Measurements from ENCODE around the gene PAX8.
"Not testable (repeated sequence)": the region's sequence is repeated elsewhere in the genome, so short reads cannot be mapped to it uniquely, and the experiment has no call there.

Gene PAX8

DNA sequence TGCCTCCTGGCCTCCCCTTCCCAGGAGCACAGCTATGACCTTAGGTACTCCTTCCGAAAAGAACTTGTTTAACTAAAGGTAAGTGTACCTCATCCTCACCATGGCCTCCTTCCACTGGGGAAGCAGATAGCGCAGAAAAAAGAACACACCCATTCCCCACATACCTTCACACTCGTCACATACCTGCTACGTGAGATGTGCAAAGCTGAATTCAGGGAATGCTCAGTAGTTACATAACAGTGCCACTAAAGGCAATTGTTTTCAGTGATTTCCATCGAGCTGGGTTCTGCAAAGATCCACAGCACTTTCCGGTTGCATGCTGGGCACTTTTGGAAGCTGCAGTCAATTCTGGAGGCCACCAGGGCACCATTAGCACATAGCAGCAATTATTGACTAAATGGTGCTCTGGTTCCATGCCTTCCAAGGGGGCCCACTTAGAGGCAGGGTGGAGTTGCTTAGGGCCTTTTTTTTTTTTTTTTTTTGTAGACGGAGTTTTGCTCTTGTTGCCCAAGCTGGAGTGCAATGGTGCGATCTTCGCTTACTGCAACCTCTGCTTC, 41.0 kb downstream of the PAX8 start:
- WGBS, 2 experiments: 88% methylated on average over 9 of the region's 9 CpGs
- Histone ChIP-seq H3K27ac (ENCODE audit: insufficient read depth, low read depth, low read length, poor library complexity, severe bottlenecking) (no peak overlapping the region), H3K4me1 (ENCODE audit: control insufficient read depth, insufficient read depth, low read length) (peaks cover 5% of the 10 kb centered on the region), H3K4me3 (ENCODE audit: insufficient read depth, low read depth, low read length) (no peak overlapping the region), H3K36me3 (ENCODE audit: control insufficient read depth, insufficient read depth, low read length) (no peaks in the 10 kb centered on the region), H3K9me3 (ENCODE audit: control insufficient read depth, low read length) (no peaks in the 10 kb centered on the region), H3K27me3 (ENCODE audit: control insufficient read depth, insufficient read depth, low read length, poor library complexity, severe bottlenecking) (no peaks in the 10 kb centered on the region)

DNA sequence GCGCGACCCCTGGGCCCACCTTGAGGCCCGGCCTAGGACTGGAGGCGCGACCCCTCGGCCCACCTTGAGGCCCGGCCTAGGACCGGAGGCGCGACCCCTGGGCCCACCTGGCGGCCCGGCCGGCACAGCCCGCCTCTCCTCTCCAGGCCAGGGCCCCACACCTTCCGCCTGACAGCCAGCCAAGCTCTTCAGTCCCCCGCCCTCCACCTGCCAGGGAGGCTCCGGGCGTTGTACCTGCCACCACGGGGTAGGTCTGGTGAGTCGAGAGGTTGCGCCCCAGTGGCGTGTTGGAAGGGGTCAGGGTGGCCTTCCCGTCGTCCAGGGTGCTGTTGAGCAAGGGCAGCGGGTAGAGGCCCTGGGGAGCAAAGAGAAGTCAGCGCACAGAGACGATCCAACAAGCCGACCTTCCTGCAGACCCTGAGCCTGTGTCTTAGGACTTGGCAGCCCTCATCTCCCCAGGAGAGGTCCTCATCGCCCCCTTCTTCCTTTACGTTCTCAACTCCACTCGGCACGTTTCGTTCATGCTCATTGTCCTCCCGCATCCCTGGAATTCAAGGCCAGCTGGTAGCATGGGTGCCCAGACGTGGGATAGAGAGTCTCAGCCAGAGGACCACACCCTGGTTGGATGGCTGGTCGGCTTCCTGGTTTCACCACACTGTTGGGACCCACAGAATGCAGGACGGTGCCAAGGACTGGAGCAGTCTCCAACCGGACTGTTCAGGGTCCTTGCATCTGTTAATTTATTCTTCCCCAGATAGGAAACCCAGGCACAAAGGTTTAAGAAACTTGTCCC, 42.2 kb downstream of the PAX8 start:
- peaks cover 5% of the 10 kb centered on the region for H3K4me1 ChIP-seq (ENCODE audit: control insufficient read depth, insufficient read depth, low read length)
- no peaks in the 10 kb centered on the region for H3K36me3 ChIP-seq (ENCODE audit: control insufficient read depth, insufficient read depth, low read length)
- no peak overlapping the region for H3K4me3 ChIP-seq (ENCODE audit: insufficient read depth, low read depth, low read length)
- H3K27ac ChIP-seq (ENCODE audit: insufficient read depth, low read depth, low read length, poor library complexity, severe bottlenecking): no peak overlapping the region
- H3K9me3 ChIP-seq (ENCODE audit: control insufficient read depth, low read length): no peaks in the 10 kb centered on the region
- WGBS, 2 experiments: 92 to 93% methylated on average over 38 of the region's 38 CpGs
- no peaks in the 10 kb centered on the region for H3K27me3 ChIP-seq (ENCODE audit: control insufficient read depth, insufficient read depth, low read length, poor library complexity, severe bottlenecking)

GRCh38 chr2:113235347-113236226, 43.1 kb downstream of the PAX8 start:
- not testable (repeated sequence) for H3K36me3 ChIP-seq (ENCODE audit: control insufficient read depth, insufficient read depth, low read length); H3K27me3 ChIP-seq (ENCODE audit: control insufficient read depth, insufficient read depth, low read length, poor library complexity, severe bottlenecking); H3K9me3 ChIP-seq (ENCODE audit: control insufficient read depth, low read length); H3K27ac ChIP-seq (ENCODE audit: insufficient read depth, low read depth, low read length, poor library complexity, severe bottlenecking); H3K4me1 ChIP-seq (ENCODE audit: control insufficient read depth, insufficient read depth, low read length)
- peak overlapping the region; percentile 39 for H3K4me3 ChIP-seq (ENCODE audit: insufficient read depth, low read depth, low read length)
- WGBS, 2 experiments: 70 to 76% methylated on average over 74 of the region's 74 CpGs

GRCh38 chr2:113234721-113235346, 43.9 kb downstream of the PAX8 start:
- Histone ChIP-seq H3K9me3 (ENCODE audit: control insufficient read depth, low read length) (no peaks in the 10 kb centered on the region), H3K27me3 (ENCODE audit: control insufficient read depth, insufficient read depth, low read length, poor library complexity, severe bottlenecking) (no peaks in the 10 kb centered on the region), H3K27ac (ENCODE audit: insufficient read depth, low read depth, low read length, poor library complexity, severe bottlenecking) (no peak overlapping the region), H3K36me3 (ENCODE audit: control insufficient read depth, insufficient read depth, low read length) (no peaks in the 10 kb centered on the region), H3K4me1 (ENCODE audit: control insufficient read depth, insufficient read depth, low read length) (peaks cover 3% of the 10 kb centered on the region), H3K4me3 (ENCODE audit: insufficient read depth, low read depth, low read length) (peak overlapping the region; percentile 39)
- WGBS, 2 experiments: 89% methylated on average over 16 of the region's 16 CpGs

- no peak overlapping the region for H3K4me3 ChIP-seq (ENCODE audit: insufficient read depth, low read depth, low read length)
- H3K9me3 ChIP-seq (ENCODE audit: control insufficient read depth, low read length): no peaks in the 10 kb centered on the region
- H3K36me3 ChIP-seq (ENCODE audit: control insufficient read depth, insufficient read depth, low read length): no peaks in the 10 kb centered on the region
- no peaks in the 10 kb centered on the region for H3K27me3 ChIP-seq (ENCODE audit: control insufficient read depth, insufficient read depth, low read length, poor library complexity, severe bottlenecking)
- no peaks in the 10 kb centered on the region for H3K4me1 ChIP-seq (ENCODE audit: control insufficient read depth, insufficient read depth, low read length)
- WGBS, 2 experiments: 90 to 95% methylated on average over 7 to 9 of the region's 9 CpGs
- H3K27ac ChIP-seq (ENCODE audit: insufficient read depth, low read depth, low read length, poor library complexity, severe bottlenecking): no peak overlapping the region
Observed at GRCh38 chr2:113233593-113234550, 44.8 kb downstream of the PAX8 start.

- H3K9me3 ChIP-seq (ENCODE audit: control insufficient read depth, low read length): no peaks in the 10 kb centered on the region
- 88 to 92% methylated on average over 6 of the region's 6 CpGs for WGBS, 2 experiments
- H3K27me3 ChIP-seq (ENCODE audit: control insufficient read depth, insufficient read depth, low read length, poor library complexity, severe bottlenecking): no peaks in the 10 kb centered on the region
- H3K4me3 ChIP-seq (ENCODE audit: insufficient read depth, low read depth, low read length): no peak overlapping the region
- H3K36me3 ChIP-seq (ENCODE audit: control insufficient read depth, insufficient read depth, low read length): no peaks in the 10 kb centered on the region
- H3K27ac ChIP-seq (ENCODE audit: insufficient read depth, low read depth, low read length, poor library complexity, severe bottlenecking): no peak overlapping the region
- no peaks in the 10 kb centered on the region for H3K4me1 ChIP-seq (ENCODE audit: control insufficient read depth, insufficient read depth, low read length)
Observed at GRCh38 chr2:113232740-113233139, 46.0 kb downstream of the PAX8 start.

DNA sequence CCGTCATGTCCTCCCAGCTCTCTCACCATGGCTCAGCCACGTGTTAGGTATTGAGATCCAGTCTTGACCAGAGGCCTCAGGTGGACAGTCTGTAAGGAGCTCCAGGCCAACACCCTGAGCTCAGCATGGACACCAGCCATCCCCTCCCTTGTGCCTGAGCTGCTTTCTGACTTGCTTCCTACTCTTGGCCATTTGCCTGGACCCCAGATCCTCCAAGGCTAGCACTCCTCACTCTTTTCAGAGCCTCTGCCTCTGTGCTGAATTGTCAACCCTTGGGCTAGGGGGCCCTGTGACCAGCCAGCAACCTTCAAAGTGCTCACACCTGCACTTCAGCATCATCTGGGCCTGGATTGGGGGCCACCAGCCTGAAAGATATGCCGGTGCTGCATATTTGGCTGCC, 46.6 kb downstream of the PAX8 start:
- Histone ChIP-seq H3K4me1 (ENCODE audit: control insufficient read depth, insufficient read depth, low read length) (no peaks in the 10 kb centered on the region), H3K36me3 (ENCODE audit: control insufficient read depth, insufficient read depth, low read length) (no peaks in the 10 kb centered on the region), H3K9me3 (ENCODE audit: control insufficient read depth, low read length) (no peaks in the 10 kb centered on the region), H3K27ac (ENCODE audit: insufficient read depth, low read depth, low read length, poor library complexity, severe bottlenecking) (no peak overlapping the region), H3K27me3 (ENCODE audit: control insufficient read depth, insufficient read depth, low read length, poor library complexity, severe bottlenecking) (no peaks in the 10 kb centered on the region), H3K4me3 (ENCODE audit: insufficient read depth, low read depth, low read length) (no peak overlapping the region)
- 93 to 98% methylated on average over 3 of the region's 3 CpGs for WGBS, 2 experiments

- Histone ChIP-seq H3K4me1 (ENCODE audit: control insufficient read depth, insufficient read depth, low read length) (peaks cover 5% of the 10 kb centered on the region), H3K9me3 (ENCODE audit: control insufficient read depth, low read length) (no peaks in the 10 kb centered on the region), H3K4me3 (ENCODE audit: insufficient read depth, low read depth, low read length) (no peak overlapping the region), H3K27ac (ENCODE audit: insufficient read depth, low read depth, low read length, poor library complexity, severe bottlenecking) (no peak overlapping the region), H3K36me3 (ENCODE audit: control insufficient read depth, insufficient read depth, low read length) (no peaks in the 10 kb centered on the region), H3K27me3 (ENCODE audit: control insufficient read depth, insufficient read depth, low read length, poor library complexity, severe bottlenecking) (no peaks in the 10 kb centered on the region)
- 91 to 95% methylated on average over 3 of the region's 3 CpGs for WGBS, 2 experiments
Observed at GRCh38 chr2:113231064-113231463, 47.7 kb downstream of the PAX8 start.

DNA sequence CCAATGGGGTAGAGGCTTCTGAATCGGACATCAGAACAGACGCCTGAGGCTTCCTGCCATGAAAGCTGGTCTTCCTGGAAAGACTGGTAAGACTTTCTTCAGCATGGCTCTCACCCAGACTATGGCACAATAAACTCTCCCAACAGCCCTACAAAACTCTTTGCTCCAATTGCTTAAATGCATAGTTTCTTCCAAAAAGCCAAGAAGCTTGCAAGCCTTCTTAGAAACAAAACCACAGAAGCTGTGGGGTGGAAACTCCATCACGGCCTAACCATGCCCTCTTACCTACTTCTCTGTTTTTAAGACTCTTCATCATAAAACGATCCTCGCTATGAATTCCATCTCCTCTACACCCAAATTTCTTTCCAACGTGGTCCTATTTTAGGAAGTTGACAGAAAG, 48.2 kb downstream of the PAX8 start:
- H3K27ac ChIP-seq (ENCODE audit: insufficient read depth, low read depth, low read length, poor library complexity, severe bottlenecking): no peak overlapping the region
- no peak overlapping the region for H3K4me3 ChIP-seq (ENCODE audit: insufficient read depth, low read depth, low read length)
- 90 to 92% methylated on average over 6 of the region's 6 CpGs for WGBS, 2 experiments

More for the DNA sequence above, 48.2 kb downstream of the PAX8 start:
- Histone ChIP-seq H3K27me3 (ENCODE audit: control insufficient read depth, insufficient read depth, low read length, poor library complexity, severe bottlenecking) (no peaks in the 10 kb centered on the region), H3K4me1 (ENCODE audit: control insufficient read depth, insufficient read depth, low read length) (peaks cover 7% of the 10 kb centered on the region), H3K36me3 (ENCODE audit: control insufficient read depth, insufficient read depth, low read length) (no peaks in the 10 kb centered on the region), H3K9me3 (ENCODE audit: control insufficient read depth, low read length) (no peaks in the 10 kb centered on the region)
